Spleen (tissue), 11 donors: ENCODE data around the gene KLHL26. TPM values are rescaled to one million over a fixed set of nuclear protein-coding genes. Genes with fewer than 3 reads are reported as not detected.
A peak's percentile ranks its signal among the peaks of the same experiment; 100 is the strongest.

Experiments
- DNase-seq: peaks from one replicate; pipeline ENCODE4 v3.0.0-alpha.2; 2020
- H3K27ac ChIP-seq, 8 donors: fragments of 200-600 bp; sonication (generic) in 7 of 8; 1 replicate in 4 of 8; 2 replicates in 4 of 8; pipeline versions ENCODE4 v1.5.0 to v1.8.0; 2016 to 2021; ENCODE audit warnings: inconsistent platforms in 4 of 8, mild to moderate bottlenecking in 4 of 8, moderate library complexity in 1 of 8
- H3K27me3 ChIP-seq, 7 donors: fragments of 200-600 bp; sonication (generic) in 6 of 7; replicated peaks in 1 of 7; 1 replicate in 4 of 7; 2 replicates in 3 of 7; pipeline versions ENCODE4 v1.5.0 to v1.8.0; 2016 to 2021; ENCODE audit warnings: inconsistent platforms in 3 of 7, mild to moderate bottlenecking in 1 of 7
- H3K36me3 ChIP-seq, 6 donors: fragments of 200-600 bp; sonication (generic) in 5 of 6; 1 replicate in 4 of 6; 2 replicates in 2 of 6; pipeline versions ENCODE4 v1.5.0 to v1.8.0; 2016 to 2021; ENCODE audit warnings: inconsistent platforms in 2 of 6
- H3K4me1 ChIP-seq, 6 donors: fragments of 200-600 bp; sonication (generic) in 5 of 6; 1 replicate in 3 of 6; 2 replicates in 3 of 6; pipeline versions ENCODE4 v1.5.0 to v1.8.0; 2016 to 2021; ENCODE audit warnings: inconsistent platforms in 3 of 6
- H3K4me3 ChIP-seq, 8 donors: fragments of 200-600 bp; sonication (generic) in 7 of 8; 1 replicate in 4 of 8; 2 replicates in 4 of 8; pipeline versions ENCODE4 v1.5.0 to v1.8.0; 2016 to 2021; ENCODE audit warnings: inconsistent platforms in 4 of 8, mild to moderate bottlenecking in 4 of 8, moderate library complexity in 2 of 8
- H3K9me3 ChIP-seq, 8 donors: fragments of 200-600 bp; sonication (generic) in 7 of 8; 1 replicate in 4 of 8; 2 replicates in 4 of 8; pipeline versions ENCODE4 v1.5.0 to v1.8.0; 2016 to 2021; ENCODE audit warnings: inconsistent platforms in 4 of 8
- CTCF ChIP-seq, 11 experiments: fragments of 200-600 bp in 7 of 11; fragments of 450-650 bp in 4 of 11; sonication (generic) in 4 of 11; IDR thresholded peaks in 8 of 11; conservative IDR thresholded peaks in 3 of 11; 1 replicate in 7 of 11; 2 replicates in 4 of 11; pipeline versions ENCODE4 v1.4.0 to v1.8.0; 2016 to 2021; ENCODE audit warnings: antibody characterized with exemption in 11 of 11, inconsistent platforms in 4 of 11, mild to moderate bottlenecking in 1 of 11
- POLR2A ChIP-seq, 3 donors: fragments of 450-650 bp; IDR thresholded peaks; one replicate each; pipeline ENCODE4 v1.5.1; 2017; ENCODE audit warnings: antibody characterized with exemption in 3 of 3, mild to moderate bottlenecking in 1 of 3
- POLR2AphosphoS5 ChIP-seq, 3 donors: sonication (generic); formaldehyde crosslinking; IDR thresholded peaks; one replicate each; pipeline ENCODE4 v1.5.1; 2017; ENCODE audit warnings: antibody characterized with exemption in 3 of 3
- WGBS, 5 donors: extraction: QIAGEN DNeasy Blood & Tissue Kit in 3 of 5; methylation state at CpG; one replicate each; pipeline versions ENCODE4 v1.1.5 to v1.1.7; 2013 to 2018; 5-methylcytosine and 5-hydroxymethylcytosine counted together
- intact Hi-C: fragments of 100-400 bp; cut with DNase I; formaldehyde crosslinking; loops from one replicate; pipeline ENCODE4 v1.15.0; 2023; ENCODE audit warnings: low total_unique reads
- polyA plus RNA-seq, 3 donors: library from polyadenylated mRNA; stranded (reverse); fragments of 200-250 nt; gene quantifications; one replicate each; pipeline ENCODE4 v1.2.1, GENCODE V29; 2013
- total RNA-seq, 7 donors: library from RNA; depleted of rRNA in 3 of 7; stranded (reverse); fragments of >200 nt in 3 of 7; fragmentation: NEBNext Ultra II Directional in 4 of 7; extraction: Animal tissue kit (Norgen Biotek cat#: 25700) in 4 of 7; gene quantifications; one replicate each; pipeline versions ENCODE4 v1.1.0 to v1.2.1, GENCODE V29; 2016 to 2021
- donor health status: healthy with polysubstance abuse.
- donor health status: DM: no; HTN: no; CAD: no; lungs with moderate emphysema.
- donor health status: DM: no; HTN: no; CAD: no.
- donor health status: Bipolar disorder and iron deficiency.
- donor health status: healthy.
- donor health status: DM: no; HTN: no; CAD: no.
- donor health status: DM: yes; HTN: yes; CAD: no.

The KLHL26 gene
- total and polyA plus RNA-seq, 10 donors: 1.7 to 23.1 (median 7.2) TPM

GRCh38 chr19:18655173-18655844 lies 18.5 kb downstream of the KLHL26 start:
- no peak for DNase-seq
- H3K4me3 ChIP-seq: no peak overlapping the region
- H3K27ac ChIP-seq: no peak overlapping the region
- H3K36me3 ChIP-seq: no peaks in the 10 kb centered on the region
- TF ChIP-seq POLR2A (IDR thresholded peaks at IDR 0.05) (no peak), POLR2AphosphoS5 (IDR thresholded peaks at IDR 0.05) (no peak), CTCF (IDR thresholded peaks at IDR 0.05 in 8 of 11, conservative IDR thresholded peaks at IDR 0.05 in 3 of 11) (no peak)
- intact Hi-C loops: no loop called here
- no peaks in the 10 kb centered on the region for H3K9me3 ChIP-seq
- H3K27me3 ChIP-seq: no peaks in the 10 kb centered on the region
- 87 to 96% (median 92%) methylated on average over 10 to 13 of the region's 13 CpGs for WGBS, 5 donors
- H3K4me1 ChIP-seq: peaks cover 13 to 68% (median 49%) of the 10 kb centered on the region in 6 donors

- Histone ChIP-seq H3K27me3 (no peaks in the 10 kb centered on the region), H3K9me3 (no peaks in the 10 kb centered on the region), H3K4me3 (no peak overlapping the region), H3K27ac (peak overlapping the region in 2 of 8 donors; percentile 11 to 40), H3K36me3 (peaks cover 0 to 2% (median 0%) of the 10 kb centered on the region in 6 donors), H3K4me1 (peaks cover 8 to 66% (median 41%) of the 10 kb centered on the region in 6 donors)
- TF ChIP-seq POLR2A (IDR thresholded peaks at IDR 0.05) (no peak), CTCF (IDR thresholded peaks at IDR 0.05 in 8 of 11, conservative IDR thresholded peaks at IDR 0.05 in 3 of 11) (peak in 1 of 11 experiments; percentile 10), POLR2AphosphoS5 (IDR thresholded peaks at IDR 0.05) (peak; percentile 50 to 68 (median 61))
- intact Hi-C loops: no loop called here
- WGBS, 5 donors: 43 to 74% (median 64%) methylated on average over 16 to 19 of the region's 19 CpGs
- no peak for DNase-seq
These were observed 19.7 kb downstream of the KLHL26 start for GRCh38 chr19:18656337-18657086.

GRCh38 chr19:18657590-18658365 lies 20.9 kb downstream of the KLHL26 start:
- Histone ChIP-seq H3K36me3 (peaks cover 0 to 6% (median 0%) of the 10 kb centered on the region in 6 donors), H3K9me3 (no peaks in the 10 kb centered on the region), H3K27me3 (no peaks in the 10 kb centered on the region), H3K4me3 (no peak overlapping the region), H3K4me1 (peaks cover 8 to 63% (median 40%) of the 10 kb centered on the region in 6 donors), H3K27ac (peak overlapping the region in 5 of 8 donors; percentile 10 to 78 (median 69))
- TF ChIP-seq POLR2AphosphoS5 (IDR thresholded peaks at IDR 0.05) (peak in 2 of 3 donors; percentile 68 to 70), POLR2A (IDR thresholded peaks at IDR 0.05) (no peak)
- intact Hi-C loops: no loop called here
- DNase-seq: no peak
- whole genome bisulfite sequencing, 5 donors: 69 to 76% (median 72%) methylated on average over 15 to 20 of the region's 20 CpGs

- Histone ChIP-seq H3K27me3 (no peaks in the 10 kb centered on the region), H3K9me3 (no peaks in the 10 kb centered on the region), H3K36me3 (peaks cover 0 to 6% (median 0%) of the 10 kb centered on the region in 6 donors), H3K27ac (peak overlapping the region in 5 of 8 donors; percentile 10 to 78 (median 69)), H3K4me1 (peaks cover 8 to 70% (median 43%) of the 10 kb centered on the region in 6 donors), H3K4me3 (no peak overlapping the region)
- TF ChIP-seq CTCF (IDR thresholded peaks at IDR 0.05 in 8 of 11, conservative IDR thresholded peaks at IDR 0.05 in 3 of 11) (no peak), POLR2AphosphoS5 (IDR thresholded peaks at IDR 0.05) (no peak), POLR2A (IDR thresholded peaks at IDR 0.05) (no peak)
- intact Hi-C loops: no loop called here
- 81 to 96% (median 86%) methylated on average over 4 of the region's 4 CpGs for WGBS, 5 donors
- no peak for DNase-seq
These were observed 21.6 kb downstream of the KLHL26 start for GRCh38 chr19:18658366-18658855.
